ENCODE measurements around the gene IFI16. TPM values are rescaled to one million over a fixed set of nuclear protein-coding genes. Genes with fewer than 3 reads are reported as not detected.

Gene IFI16
- polyA plus RNA-seq, 3 donors, result 64.8 to 99.7 (median 80.1) TPM

GRCh38 chr1:159058751-159059150, 49.0 kb downstream of the IFI16 start:
- Histone ChIP-seq H3K27ac (ENCODE audit: low read depth in 1 of 2, low read length in 2 of 2) (no peak overlapping the region), H4K20me1 (ENCODE audit: insufficient read depth, low read length) (peaks cover 20% of the 10 kb centered on the region), H3K27me3 (ENCODE audit: control insufficient read depth in 2 of 2, insufficient read depth in 2 of 2, low read length in 2 of 2) (no peaks in the 10 kb centered on the region), H3K4me3 (replicated peaks in 1 of 3; ENCODE audit: low read depth in 2 of 3, low read length in 3 of 3) (no peak overlapping the region), H3K4me2 (replicated peaks; ENCODE audit: extremely low read depth, low read length, poor library complexity, severe bottlenecking) (no peak overlapping the region), H3K4me1 (ENCODE audit: control insufficient read depth in 1 of 2, insufficient read depth in 2 of 2, low read length in 2 of 2) (peaks cover 47 to 58% of the 10 kb centered on the region in 2 donors), H3K79me2 (ENCODE audit: insufficient read depth, low read length) (no peaks in the 10 kb centered on the region), H2AFZ (ENCODE audit: insufficient read depth, low read depth, low read length, poor library complexity, severe bottlenecking) (no peak overlapping the region), H3K9me3 (replicated peaks in 1 of 2; ENCODE audit: control insufficient read depth in 1 of 2, insufficient read depth in 1 of 2, low read length in 2 of 2) (no peaks in the 10 kb centered on the region), H3K36me3 (replicated peaks in 1 of 2; ENCODE audit: control insufficient read depth in 1 of 2, insufficient read depth in 2 of 2, low read length in 2 of 2) (peaks cover 24 to 49% of the 10 kb centered on the region in 2 donors), H3K9ac (ENCODE audit: insufficient read depth, low read length, poor library complexity, severe bottlenecking) (no peak overlapping the region)
- 100% methylated on average over 1 of the region's 7 CpGs for WGBS (ENCODE audit: insufficient coverage)
- no peak overlapping the region for H3K4me3 Mint-ChIP-seq
- peaks cover 0 to 3% (median 0%) of the 10 kb centered on the region in 7 donors for H3K9me3 Mint-ChIP-seq
- peaks cover 51% of the 10 kb centered on the region for H3K4me1 Mint-ChIP-seq
- TF ChIP-seq, protein P1, sequence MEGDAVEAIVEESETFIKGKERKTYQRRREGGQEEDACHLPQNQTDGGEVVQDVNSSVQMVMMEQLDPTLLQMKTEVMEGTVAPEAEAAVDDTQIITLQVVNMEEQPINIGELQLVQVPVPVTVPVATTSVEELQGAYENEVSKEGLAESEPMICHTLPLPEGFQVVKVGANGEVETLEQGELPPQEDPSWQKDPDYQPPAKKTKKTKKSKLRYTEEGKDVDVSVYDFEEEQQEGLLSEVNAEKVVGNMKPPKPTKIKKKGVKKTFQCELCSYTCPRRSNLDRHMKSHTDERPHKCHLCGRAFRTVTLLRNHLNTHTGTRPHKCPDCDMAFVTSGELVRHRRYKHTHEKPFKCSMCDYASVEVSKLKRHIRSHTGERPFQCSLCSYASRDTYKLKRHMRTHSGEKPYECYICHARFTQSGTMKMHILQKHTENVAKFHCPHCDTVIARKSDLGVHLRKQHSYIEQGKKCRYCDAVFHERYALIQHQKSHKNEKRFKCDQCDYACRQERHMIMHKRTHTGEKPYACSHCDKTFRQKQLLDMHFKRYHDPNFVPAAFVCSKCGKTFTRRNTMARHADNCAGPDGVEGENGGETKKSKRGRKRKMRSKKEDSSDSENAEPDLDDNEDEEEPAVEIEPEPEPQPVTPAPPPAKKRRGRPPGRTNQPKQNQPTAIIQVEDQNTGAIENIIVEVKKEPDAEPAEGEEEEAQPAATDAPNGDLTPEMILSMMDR (IDR thresholded peaks at IDR 0.05), result no peak
- H3K27ac Mint-ChIP-seq, result peak overlapping the region in 2 of 7 donors; percentile 4 to 31
- no peak for DNase-seq
- H3K36me3 Mint-ChIP-seq, result peaks cover 59 to 63% of the 10 kb centered on the region in 2 donors
- intact Hi-C loops (cut with micrococcal nuclease), result loop anchor here in 1 of 2 donors (5.0 kb wide), 1 partner anchor 41 kb away; no protein-coding TSS in a partner anchor
- H3K27me3 Mint-ChIP-seq (ENCODE audit: low read depth in 3 of 3), result no peaks in the 10 kb centered on the region

DNA sequence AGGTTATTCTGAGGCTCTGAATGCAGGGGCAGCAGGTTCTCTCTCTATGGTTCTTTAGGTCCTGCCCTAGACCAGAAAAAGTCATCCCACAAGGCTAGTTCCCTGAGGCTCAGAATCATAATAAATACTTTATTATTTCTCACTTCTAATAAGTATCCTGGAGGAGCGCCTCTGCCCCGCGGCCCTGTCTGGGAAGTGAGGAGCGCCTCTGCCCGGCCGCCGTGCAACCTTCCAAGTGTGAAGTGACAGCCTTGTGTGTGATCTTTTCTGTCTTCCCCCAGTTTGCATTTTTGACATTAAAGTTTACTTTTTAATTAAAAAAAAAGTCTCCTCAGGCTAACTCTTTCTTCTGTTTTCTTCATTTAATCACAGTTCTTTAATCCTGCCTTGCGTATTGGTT, 55.4 kb downstream of the IFI16 start:
- Histone ChIP-seq H4K20me1 (ENCODE audit: insufficient read depth, low read length) (no peaks in the 10 kb centered on the region), H3K9ac (ENCODE audit: insufficient read depth, low read length, poor library complexity, severe bottlenecking) (no peak overlapping the region), H3K4me1 (ENCODE audit: control insufficient read depth in 1 of 2, insufficient read depth in 2 of 2, low read length in 2 of 2) (peaks cover 35 to 47% of the 10 kb centered on the region in 2 donors), H3K79me2 (ENCODE audit: insufficient read depth, low read length) (no peaks in the 10 kb centered on the region), H3K27me3 (ENCODE audit: control insufficient read depth in 2 of 2, insufficient read depth in 2 of 2, low read length in 2 of 2) (no peaks in the 10 kb centered on the region), H3K4me3 (replicated peaks in 1 of 3; ENCODE audit: low read depth in 2 of 3, low read length in 3 of 3) (no peak overlapping the region), H3K27ac (ENCODE audit: low read depth in 1 of 2, low read length in 2 of 2) (no peak overlapping the region), H2AFZ (ENCODE audit: insufficient read depth, low read depth, low read length, poor library complexity, severe bottlenecking) (no peak overlapping the region), H3K36me3 (replicated peaks in 1 of 2; ENCODE audit: control insufficient read depth in 1 of 2, insufficient read depth in 2 of 2, low read length in 2 of 2) (peaks cover 0 to 27% of the 10 kb centered on the region in 2 donors), H3K9me3 (replicated peaks in 1 of 2; ENCODE audit: control insufficient read depth in 1 of 2, insufficient read depth in 1 of 2, low read length in 2 of 2) (no peaks in the 10 kb centered on the region), H3K4me2 (replicated peaks; ENCODE audit: extremely low read depth, low read length, poor library complexity, severe bottlenecking) (no peak overlapping the region)
- H3K4me3 Mint-ChIP-seq, result no peak overlapping the region
- peaks cover 32 to 42% of the 10 kb centered on the region in 2 donors for H3K36me3 Mint-ChIP-seq
- no peaks in the 10 kb centered on the region for H3K27me3 Mint-ChIP-seq (ENCODE audit: low read depth in 3 of 3)
- no CpG with 5 or more reads among the region's 8 CpGs for WGBS (ENCODE audit: insufficient coverage)
- peaks cover 0 to 6% (median 0%) of the 10 kb centered on the region in 7 donors for H3K9me3 Mint-ChIP-seq
- TF ChIP-seq, protein P1 (IDR thresholded peaks at IDR 0.05), result no peak
- DNase-seq, result no peak
- intact Hi-C loops (cut with micrococcal nuclease), result loop anchor here (10.0 kb wide), 3 partner anchors 230 to 780 kb away; partner anchors contain the start of genes CD1C (in 1 of the 2) and MNDA (in 1 of the 2)
- H3K27ac Mint-ChIP-seq, result no peak overlapping the region
- peaks cover 48% of the 10 kb centered on the region for H3K4me1 Mint-ChIP-seq
